Activated T-helper 1 cell treated with anti-CD3 and anti-CD28 coated beads, Interleukin-2, amount 50 U/mL, for 16 hours (primary cell): ENCODE data around the gene CAST.
A peak's percentile ranks its signal among the peaks of the same experiment; 100 is the strongest.

ENCODE experiments used
- DNase-seq, 2 donors: peaks; one replicate each; pipeline ENCODE4 v3.0.0-alpha.2; 2020; ENCODE audit warnings: low read depth in 1 of 2, low spot score in 1 of 2

The CAST gene

GRCh38 chr5:96641368-96642280, 20.6 kb upstream of the CAST start:
- no peak for DNase-seq

DNA sequence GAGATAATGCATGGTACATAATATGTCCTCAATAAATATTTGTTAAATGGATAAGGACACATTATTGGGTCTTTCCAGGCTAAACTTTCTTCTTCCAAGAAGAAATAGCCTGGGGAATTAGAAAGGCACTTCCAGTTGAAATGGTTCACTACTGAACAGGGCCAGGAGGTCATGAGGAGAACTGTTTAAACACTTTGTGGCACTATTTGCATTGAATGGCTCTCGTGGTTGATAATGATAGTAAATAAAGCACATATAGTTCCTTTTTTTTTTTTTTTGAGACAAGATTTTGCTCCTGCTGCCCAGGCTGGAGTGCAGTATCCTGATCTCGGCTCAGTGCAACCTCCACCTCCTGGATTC, 19.9 kb upstream of the CAST start:
- DNase-seq = no peak

DNA sequence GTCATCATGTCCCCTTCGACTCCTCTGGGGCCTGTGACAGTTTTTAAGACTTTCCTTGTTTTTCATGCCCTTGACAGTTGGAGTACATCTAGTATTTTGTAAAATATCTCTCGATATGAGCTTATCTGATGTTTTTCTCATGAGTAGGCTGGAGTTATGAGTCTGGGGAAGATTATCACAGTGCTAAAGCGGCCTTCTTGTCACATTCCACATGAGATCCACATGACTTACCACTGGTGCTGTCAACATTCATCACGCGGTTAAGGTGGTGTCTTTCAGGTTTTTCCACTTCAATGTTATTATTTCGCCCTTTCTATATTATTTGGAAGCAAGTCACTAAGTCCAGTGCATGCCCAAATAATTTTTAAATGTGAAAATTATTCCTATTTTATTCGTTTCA, 17.1 kb upstream of the CAST start:
- no peak for DNase-seq

DNA sequence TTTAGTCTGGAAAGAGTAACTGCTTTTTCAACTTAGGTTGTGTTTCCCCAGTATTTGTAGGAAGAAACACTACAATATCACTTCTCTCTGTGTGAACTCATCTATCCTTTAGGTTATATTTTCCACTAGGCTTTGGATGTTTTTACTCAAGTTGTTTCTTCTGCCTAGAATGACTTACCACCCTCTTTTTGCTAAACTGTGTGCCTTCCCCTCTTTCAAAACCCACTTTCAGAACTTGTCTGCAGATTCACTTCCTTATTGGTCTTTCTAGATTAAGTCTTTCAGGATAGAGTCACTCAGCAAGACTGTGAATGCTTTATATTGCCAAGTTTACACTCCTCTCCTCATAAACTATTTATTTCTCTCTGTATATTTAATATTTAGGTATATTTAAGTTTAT, 14.2 kb upstream of the CAST start:
- no peak for DNase-seq

DNA sequence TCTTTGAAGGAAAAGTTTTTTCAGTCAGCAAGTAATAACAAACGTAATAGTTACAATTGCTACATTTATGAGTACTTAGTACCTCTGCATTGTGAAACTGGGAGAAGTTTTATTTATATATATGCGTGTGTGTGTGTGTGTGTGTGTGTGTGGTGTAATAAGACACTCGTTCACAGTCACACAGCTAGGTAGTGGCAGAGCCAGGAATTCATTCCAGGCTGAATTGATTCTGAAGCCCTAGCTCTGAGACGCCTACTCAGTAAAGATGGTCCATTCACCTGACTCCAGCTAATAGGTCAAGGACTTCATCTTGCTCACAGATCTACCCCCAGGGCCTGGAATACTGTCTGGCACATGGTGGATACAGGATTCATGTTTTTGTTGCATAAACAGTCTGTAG, 13.6 kb upstream of the CAST start:
- no peak for DNase-seq

GRCh38 chr5:96649251-96649662, 12.9 kb upstream of the CAST start:
- DNase-seq = no peak

GRCh38 chr5:96649681-96650540, 12.3 kb upstream of the CAST start:
- no peak for DNase-seq

DNA sequence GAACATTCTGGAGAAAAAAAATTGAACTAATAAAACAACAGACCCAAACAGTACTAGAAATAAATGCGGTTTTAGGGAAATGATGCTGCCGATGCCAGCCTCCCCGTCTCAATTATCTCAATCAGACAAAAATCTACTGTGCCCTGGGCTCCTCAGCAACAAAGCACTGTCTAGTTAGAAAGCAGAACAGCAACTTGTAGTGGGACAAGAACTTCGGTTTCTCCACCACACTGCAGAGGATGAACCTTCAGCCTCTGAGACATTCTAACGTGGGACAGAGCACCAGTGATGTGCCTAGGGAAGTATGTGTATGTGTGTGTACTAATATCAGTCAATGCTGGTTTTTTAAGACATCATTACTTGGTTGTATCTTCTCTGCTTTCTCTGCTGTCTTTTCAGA, 11.1 kb upstream of the CAST start:
- DNase-seq = no peak

GRCh38 chr5:96651948-96652753, 10.0 kb upstream of the CAST start:
- DNase-seq = no peak

GRCh38 chr5:96652769-96653454, 9.3 kb upstream of the CAST start:
- no peak for DNase-seq

GRCh38 chr5:96654209-96654608, 8.0 kb upstream of the CAST start:
- DNase-seq = no peak

GRCh38 chr5:96655085-96655484, 7.1 kb upstream of the CAST start:
- no peak for DNase-seq

- DNase-seq = no peak
Observed at GRCh38 chr5:96655506-96655905, 6.7 kb upstream of the CAST start.

DNA sequence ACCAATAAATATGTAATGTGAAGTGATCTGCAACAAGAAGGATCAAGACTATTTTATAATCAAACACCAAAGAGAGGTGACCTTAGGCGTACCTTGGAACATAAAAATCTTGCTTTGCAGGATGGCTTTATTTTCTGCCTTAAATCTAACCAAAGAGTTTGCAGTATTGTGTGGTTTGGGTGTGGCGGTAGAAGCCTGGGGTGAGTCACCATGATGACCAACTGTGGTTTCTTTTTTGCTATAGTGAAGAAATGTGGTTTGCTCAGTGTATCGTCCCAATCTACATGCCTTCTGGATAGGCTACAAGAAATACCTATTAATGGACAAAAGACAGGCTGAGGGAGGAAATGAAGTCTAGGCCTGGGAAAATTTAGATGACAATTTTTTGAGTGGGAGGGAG, 5.1 kb upstream of the CAST start:
- DNase-seq = peak in 1 of 2 donors; percentile 12

GRCh38 chr5:96658272-96658671, 3.9 kb upstream of the CAST start:
- DNase-seq = no peak

DNA sequence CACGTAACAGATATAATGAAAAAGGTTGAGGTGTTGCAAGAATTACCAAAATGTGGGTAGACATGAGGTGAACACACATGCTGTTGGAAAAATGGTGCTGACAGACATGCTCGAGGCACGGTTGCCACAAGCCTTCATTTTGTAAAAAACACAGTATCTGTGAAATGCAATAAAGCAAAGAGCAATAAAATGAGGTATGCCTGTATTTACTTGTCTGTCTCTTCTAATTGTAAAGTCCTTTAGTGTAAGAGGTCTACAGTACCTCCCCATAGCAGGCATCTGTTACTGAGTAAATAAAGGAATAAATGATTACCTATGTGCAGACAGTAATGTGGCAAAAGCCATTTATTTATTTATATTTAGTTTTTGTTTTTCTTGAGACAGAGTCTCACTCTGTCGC, 3.0 kb upstream of the CAST start:
- DNase-seq = no peak

DNA sequence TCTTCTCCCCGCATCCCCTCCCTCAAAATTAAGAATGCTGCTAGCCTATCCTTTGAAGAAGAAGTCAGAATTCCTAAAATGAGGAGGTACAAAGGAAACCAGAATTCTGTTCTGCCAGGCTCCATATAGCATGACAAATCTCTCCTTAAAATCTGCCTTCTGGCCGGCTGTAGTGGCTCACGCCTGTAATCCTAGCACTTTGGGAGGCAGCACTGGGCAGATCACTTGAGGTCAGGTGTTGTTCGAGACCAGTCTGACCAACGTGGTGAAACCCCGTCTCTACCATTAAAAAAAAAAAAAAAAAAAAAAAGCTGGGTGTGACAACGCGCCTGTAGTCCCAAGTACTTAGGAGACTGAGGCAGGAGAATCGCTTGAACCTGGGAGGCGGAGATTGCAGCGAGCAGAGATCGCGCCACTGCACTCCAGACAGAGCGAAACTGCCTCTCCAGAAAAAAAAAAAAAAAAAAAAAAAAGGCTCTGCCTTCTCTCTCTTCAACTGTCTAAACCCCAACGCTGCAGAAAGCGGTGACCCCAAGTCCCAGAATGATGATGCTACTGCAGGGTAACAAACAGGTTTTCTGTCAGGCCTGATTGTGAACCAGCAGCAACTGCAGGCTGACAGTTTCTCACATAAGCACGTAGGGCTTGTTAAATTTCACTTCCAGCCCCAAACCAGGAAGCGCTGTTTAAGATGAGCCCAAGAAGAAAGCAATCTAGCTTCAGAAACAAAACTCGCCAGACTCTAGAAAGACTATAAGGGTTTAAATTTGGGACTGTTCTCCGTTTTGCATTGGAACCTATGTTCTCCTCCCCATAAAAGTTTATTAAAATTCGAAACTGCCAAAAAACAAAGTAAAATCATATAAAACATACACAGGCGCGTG, 963 bp upstream of the CAST start:
- no peak for DNase-seq

DNA sequence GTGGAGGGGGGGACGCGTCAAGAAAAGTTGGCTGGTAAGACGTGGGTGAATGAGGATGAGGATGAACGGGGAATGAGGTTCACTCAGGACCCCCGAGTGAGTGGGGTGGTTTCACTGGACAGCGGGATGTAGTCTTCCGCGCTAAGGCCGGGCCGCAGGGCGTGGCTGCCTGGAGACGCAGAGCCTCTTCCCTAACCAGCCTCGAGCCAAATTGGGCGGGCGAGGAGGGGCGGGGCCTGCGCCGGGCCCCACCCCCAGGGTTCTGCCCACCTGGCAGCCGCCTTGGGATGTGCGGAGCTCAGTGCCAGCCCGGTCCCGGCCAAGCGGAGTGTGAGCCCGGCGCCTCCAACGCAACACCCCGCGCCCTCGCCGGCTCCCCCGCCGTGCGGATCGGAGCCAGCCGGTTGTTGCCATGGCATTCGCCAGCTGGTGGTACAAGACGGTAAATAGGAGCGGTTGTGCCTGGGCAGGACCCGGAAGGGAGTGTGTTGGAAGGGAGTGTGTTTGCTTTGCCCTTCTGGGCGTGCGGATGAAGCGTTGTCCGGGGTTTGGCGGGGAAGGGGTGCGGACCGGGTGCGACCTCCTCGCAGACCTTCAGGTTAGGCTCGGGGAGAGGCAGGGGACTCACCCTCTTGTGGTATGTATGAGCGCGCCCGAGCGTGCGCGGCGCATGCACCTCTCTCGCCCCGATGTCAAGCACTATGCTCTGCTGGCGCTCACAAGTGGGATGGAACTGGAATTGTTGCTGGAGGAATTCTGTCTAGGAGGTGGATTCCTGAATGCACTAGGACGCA, 746 bp downstream of the CAST start:
- peak; percentile 64 to 72 for DNase-seq

DNA sequence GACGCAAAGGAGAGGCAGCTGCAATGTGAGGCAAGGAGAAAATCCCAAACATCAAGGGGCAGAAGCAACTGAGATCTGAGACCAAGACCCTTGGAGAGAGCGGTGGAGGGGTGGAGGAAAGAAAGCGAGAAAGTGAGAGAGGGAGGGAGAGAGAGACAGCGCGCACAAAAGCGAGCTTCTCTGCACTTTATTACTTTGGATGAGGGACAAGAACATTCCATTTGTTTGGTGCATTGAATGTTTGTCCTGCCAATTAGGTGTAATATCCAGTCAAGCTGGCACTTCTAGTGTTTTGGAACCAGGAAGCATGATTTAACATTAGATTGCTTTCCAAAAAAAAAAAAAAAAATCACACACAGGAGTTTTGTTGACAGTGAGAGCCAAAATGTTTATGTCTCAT, 1.4 kb downstream of the CAST start:
- DNase-seq = no peak
